Motor neuron (in vitro differentiated cells): Measurements from ENCODE around the gene SPIN3. TPM values are rescaled to one million over a fixed set of nuclear protein-coding genes. Genes with fewer than 3 reads are reported as not detected.
"Not testable (repeated sequence)": the region's sequence is repeated elsewhere in the genome, so short reads cannot be mapped to it uniquely, and the experiment has no call there.

Experiments
- ATAC-seq, 8 experiments: fragments of 200-7000 bp; cut with Tn5 transposase; replicated peaks in 6 of 8; 2 replicates each; pipeline ENCODE4 v1.8.0; 2021; ENCODE audit warnings: mild to moderate bottlenecking in 8 of 8, moderate library complexity in 8 of 8
- H3K27ac ChIP-seq, 2 donors: fragments of 250-450 bp; sonication (Bioruptor Pico); 2 replicates each; pipeline ENCODE4 v1.9.0; 2021; ENCODE audit warnings: antibody characterized with exemption in 2 of 2, mild to moderate bottlenecking in 2 of 2, moderate library complexity in 1 of 2
- H3K4me1 ChIP-seq, 2 donors: fragments of 250-450 bp; sonication (Bioruptor Pico); replicated peaks in 1 of 2; 2 replicates each; pipeline ENCODE4 v1.6.1; 2021; ENCODE audit warnings: antibody characterized with exemption in 2 of 2, mild to moderate bottlenecking in 2 of 2, moderate library complexity in 1 of 2
- H3K4me3 ChIP-seq, 5 donors: fragments of 250-450 bp; sonication (Bioruptor Pico); 2 replicates each; pipeline ENCODE4 v1.9.0; 2021; ENCODE audit warnings: antibody characterized with exemption in 5 of 5, mild to moderate bottlenecking in 5 of 5, moderate library complexity in 4 of 5
- WGBS, 10 experiments: fragments of 450-650 bp; shearing (Covaris generic); methylation state at CpG; one replicate each; pipeline ENCODE4 v1.0.0; 2022; 5-methylcytosine and 5-hydroxymethylcytosine counted together
- in situ Hi-C, 9 experiments: fragments of 400-800 bp; cut with MboI; loops; one replicate each; pipeline ENCODE4 v1.15.0; 2021; ENCODE audit warnings: low sequenced_read_pairs in 9 of 9, low pct_unique_long_range_greater_than_20kb in 2 of 9; ENCODE audit not compliant: unreplicated experiment in 9 of 9
- total RNA-seq, 8 experiments: library from RNA; unstranded; fragments of 300-600 nt; gene quantifications; 2 replicates each; pipeline versions ENCODE4 v1.2.3 to v1.2.4, GENCODE V29; 2022

Gene SPIN3
- total RNA-seq, 8 experiments from 2014 or later: 9.6 to 31.3 (median 20.3) TPM

GRCh38 chrX:56947699-56948098 is 47.6 kb downstream of the SPIN3 start:
- in situ Hi-C loops: no loop called here
- no peak for ATAC-seq
- no peak overlapping the region for H3K4me3 ChIP-seq
- H3K4me1 ChIP-seq: no peaks in the 10 kb centered on the region
- H3K27ac ChIP-seq: no peak overlapping the region
- 35 to 100% (median 54%) methylated on average over 1 to 2 of the region's 3 CpGs; no CpG with 5 or more reads in 7 of the 10 experiments for WGBS, 10 experiments

GRCh38 chrX:56946201-56946600 is 49.1 kb downstream of the SPIN3 start:
- H3K4me1 ChIP-seq, H3K27ac ChIP-seq, in situ Hi-C loops, ATAC-seq, H3K4me3 ChIP-seq: not testable (repeated sequence)
- WGBS, 10 experiments: 0 to 100% (median 62%) methylated on average over 1 to 2 of the region's 2 CpGs; no CpG with 5 or more reads in 4 of the 10 experiments

- H3K27ac ChIP-seq, ATAC-seq, in situ Hi-C loops, H3K4me3 ChIP-seq, H3K4me1 ChIP-seq: not testable (repeated sequence)
- 0 to 100% (median 53%) methylated on average over 1 to 4 of the region's 4 CpGs; no CpG with 5 or more reads in 3 of the 10 experiments for WGBS, 10 experiments
Observed at GRCh38 chrX:56945226-56945625, 50.1 kb downstream of the SPIN3 start.

- WGBS, 10 experiments: 6 to 86% (median 43%) methylated on average over 1 to 3 of the region's 3 CpGs; no CpG with 5 or more reads in 5 of the 10 experiments
- no peak overlapping the region for H3K4me3 ChIP-seq
- H3K27ac ChIP-seq: no peak overlapping the region
- in situ Hi-C loops: no loop called here
- ATAC-seq: no peak
- no peaks in the 10 kb centered on the region for H3K4me1 ChIP-seq
Observed at GRCh38 chrX:56943264-56943663, 52.1 kb downstream of the SPIN3 start.

Other genes starting within 250 kb of the SPIN3 start
- 10 to 100 TPM; 12.3 to 19.8 (median 16.5) TPM for gene SPIN2B, start 126.0 kb upstream of the SPIN3 start, total RNA-seq
- gene SPIN2A, start 141.9 kb upstream of the SPIN3 start, total RNA-seq: 1 to 10 TPM in 6 of 8 experiments, under 1 TPM in 2; 0.42 to 9.5 (median 1.6) TPM